ENCODE data around the gene ADGRE1. TPM values are rescaled to one million over a fixed set of nuclear protein-coding genes. Genes with fewer than 3 reads are reported as not detected.

ADGRE1 gene
- polyA plus RNA-seq, 1 donor from 2014 or later = not detected

- no peak overlapping the region for H3K9ac ChIP-seq (ENCODE audit: low read length)
- H3K9me2 ChIP-seq (ENCODE audit: insufficient read depth, low read length) = no peaks in the 10 kb centered on the region
- H2AFZ ChIP-seq (ENCODE audit: low read depth, low read length) = no peak overlapping the region
- no peaks in the 10 kb centered on the region for H3K79me2 ChIP-seq (replicated peaks; ENCODE audit: insufficient read depth, low read length)
- no peak overlapping the region for H3K4me2 ChIP-seq (ENCODE audit: low read length)
- no peaks in the 10 kb centered on the region for H3K27me3 ChIP-seq (ENCODE audit: insufficient read depth, low read depth, low read length)
- H4K20me1 ChIP-seq (ENCODE audit: insufficient read depth) = no peaks in the 10 kb centered on the region
- no peaks in the 10 kb centered on the region for H3K36me3 ChIP-seq (ENCODE audit: insufficient read depth, low read length)
- H3K4me3 ChIP-seq (ENCODE audit: low read length) = no peak overlapping the region
- no peaks in the 10 kb centered on the region for H3F3A ChIP-seq (ENCODE audit: insufficient read depth, low read length, poor library complexity, severe bottlenecking)
- H3K9me3 ChIP-seq (ENCODE audit: low read length) = no peaks in the 10 kb centered on the region
- TF ChIP-seq TAF1 (IDR thresholded peaks at IDR 0.05; ENCODE audit: low read depth) (no peak), EZH2 (IDR thresholded peaks at IDR 0.05; ENCODE audit: borderline replicate concordance, insufficient read depth, low read length, poor library complexity, severe bottlenecking) (no peak), EP300 (conservative IDR thresholded peaks at IDR 0.05; ENCODE audit: poor library complexity, severe bottlenecking) (no peak), REST (IDR thresholded peaks at IDR 0.05; ENCODE audit: borderline replicate concordance) (no peak), MXI1 (conservative IDR thresholded peaks at IDR 0.05; ENCODE audit: poor library complexity, severe bottlenecking) (no peak)
- H3K27ac ChIP-seq (ENCODE audit: low read length) = no peak overlapping the region
These were observed 21.5 kb upstream of the ADGRE1 start for GRCh38 chr19:6865849-6866248.

GRCh38 chr19:6866741-6867151, 20.6 kb upstream of the ADGRE1 start:
- no peaks in the 10 kb centered on the region for H3K36me3 ChIP-seq (ENCODE audit: insufficient read depth, low read length)
- no peaks in the 10 kb centered on the region for H3K27me3 ChIP-seq (ENCODE audit: insufficient read depth, low read depth, low read length)
- H2AFZ ChIP-seq (ENCODE audit: low read depth, low read length) = no peak overlapping the region
- no peaks in the 10 kb centered on the region for H3K9me3 ChIP-seq (ENCODE audit: low read length)
- no peak overlapping the region for H3K27ac ChIP-seq (ENCODE audit: low read length)
- TF ChIP-seq POLR2AphosphoS5 (IDR thresholded peaks at IDR 0.05) (no peak), RAD21 (conservative IDR thresholded peaks at IDR 0.05) (no peak), EZH2 (IDR thresholded peaks at IDR 0.05; ENCODE audit: borderline replicate concordance, insufficient read depth, low read length, poor library complexity, severe bottlenecking) (no peak), EP300 (conservative IDR thresholded peaks at IDR 0.05; ENCODE audit: poor library complexity, severe bottlenecking) (no peak), MXI1 (conservative IDR thresholded peaks at IDR 0.05; ENCODE audit: poor library complexity, severe bottlenecking) (no peak)
- H3K79me2 ChIP-seq (replicated peaks; ENCODE audit: insufficient read depth, low read length) = no peaks in the 10 kb centered on the region
- H3K4me2 ChIP-seq (ENCODE audit: low read length) = no peak overlapping the region
- H3F3A ChIP-seq (ENCODE audit: insufficient read depth, low read length, poor library complexity, severe bottlenecking) = no peaks in the 10 kb centered on the region
- H3K9me2 ChIP-seq (ENCODE audit: insufficient read depth, low read length) = no peaks in the 10 kb centered on the region
- no peak overlapping the region for H3K4me3 ChIP-seq (ENCODE audit: low read length)
- no peak overlapping the region for H3K9ac ChIP-seq (ENCODE audit: low read length)
- H4K20me1 ChIP-seq (ENCODE audit: insufficient read depth) = no peaks in the 10 kb centered on the region

- H3K27me3 ChIP-seq (ENCODE audit: insufficient read depth, low read depth, low read length) = no peaks in the 10 kb centered on the region
- H3K9me3 ChIP-seq (ENCODE audit: low read length) = no peaks in the 10 kb centered on the region
- no peaks in the 10 kb centered on the region for H3F3A ChIP-seq (ENCODE audit: insufficient read depth, low read length, poor library complexity, severe bottlenecking)
- H4K20me1 ChIP-seq (ENCODE audit: insufficient read depth) = no peaks in the 10 kb centered on the region
- no peaks in the 10 kb centered on the region for H3K79me2 ChIP-seq (replicated peaks; ENCODE audit: insufficient read depth, low read length)
- H3K4me3 ChIP-seq (ENCODE audit: low read length) = no peak overlapping the region
- H2AFZ ChIP-seq (ENCODE audit: low read depth, low read length) = no peak overlapping the region
- H3K4me2 ChIP-seq (ENCODE audit: low read length) = no peak overlapping the region
- no peaks in the 10 kb centered on the region for H3K36me3 ChIP-seq (ENCODE audit: insufficient read depth, low read length)
- no peaks in the 10 kb centered on the region for H3K9me2 ChIP-seq (ENCODE audit: insufficient read depth, low read length)
- no peak overlapping the region for H3K27ac ChIP-seq (ENCODE audit: low read length)
- no peak for TF ChIP-seq EP300 (conservative IDR thresholded peaks at IDR 0.05; ENCODE audit: poor library complexity, severe bottlenecking)
- no peak for TF ChIP-seq TAF1 (IDR thresholded peaks at IDR 0.05; ENCODE audit: low read depth)
- no peak for TF ChIP-seq REST (IDR thresholded peaks at IDR 0.05; ENCODE audit: borderline replicate concordance)
- no peak for TF ChIP-seq MXI1 (conservative IDR thresholded peaks at IDR 0.05; ENCODE audit: poor library complexity, severe bottlenecking)
- no peak for TF ChIP-seq RAD21 (conservative IDR thresholded peaks at IDR 0.05)
- TF ChIP-seq SMC3 (conservative IDR thresholded peaks at IDR 0.05; ENCODE audit: poor library complexity) = no peak
- no peak for TF ChIP-seq POLR2AphosphoS5 (IDR thresholded peaks at IDR 0.05)
- no peak for TF ChIP-seq CTCF (IDR thresholded peaks at IDR 0.05; ENCODE audit: poor library complexity, severe bottlenecking)
- no peak for TF ChIP-seq EZH2 (IDR thresholded peaks at IDR 0.05; ENCODE audit: borderline replicate concordance, insufficient read depth, low read length, poor library complexity, severe bottlenecking)
- no peak overlapping the region for H3K9ac ChIP-seq (ENCODE audit: low read length)
These were observed 19.0 kb upstream of the ADGRE1 start for GRCh38 chr19:6868351-6868750.
